ENCODE data around the gene RNASEL. TPM values are rescaled to one million over a fixed set of nuclear protein-coding genes. Genes with fewer than 3 reads are reported as not detected.
A peak's percentile ranks its signal among the peaks of the same experiment; 100 is the strongest.

Gene RNASEL
- total and polyA plus RNA-seq, 2 donors from 2014 or later, result 6.0 to 12.1 TPM

- no peaks in the 10 kb centered on the region for H3K36me3 ChIP-seq (ENCODE audit: control insufficient read depth in 2 of 3, insufficient read depth in 3 of 3, low read length in 3 of 3)
- H3K27ac ChIP-seq (ENCODE audit: low read depth in 2 of 2, low read length in 2 of 2), result no peak overlapping the region
- FAIRE-seq (no peak), DNase-seq (peak in 1 of 5 donors; percentile 32)
- no peak overlapping the region for H3K9ac ChIP-seq (ENCODE audit: low read length in 3 of 3)
- TF ChIP-seq CTCF (IDR thresholded peaks at IDR 0.05; ENCODE audit: borderline replicate concordance, extremely low read depth, insufficient read depth), result no peak
- intact Hi-C loops (cut with DNase I), result no loop called here
- peaks cover 0 to 7% (median 0%) of the 10 kb centered on the region in 3 donors for H3K4me1 ChIP-seq (ENCODE audit: control insufficient read depth in 2 of 3, insufficient read depth in 2 of 3, low read depth in 1 of 3, low read length in 3 of 3)
- no peak overlapping the region for H3K4me3 ChIP-seq (ENCODE audit: low read length in 3 of 3)
- H3K27me3 ChIP-seq (ENCODE audit: control insufficient read depth, insufficient read depth, low read length), result no peaks in the 10 kb centered on the region
- H3K9me3 ChIP-seq (ENCODE audit: control insufficient read depth in 2 of 3, insufficient read depth in 1 of 3, low read length in 3 of 3), result no peaks in the 10 kb centered on the region
Observed at GRCh38 chr1:182630586-182630985, 41.5 kb upstream of the RNASEL start.

GRCh38 chr1:182629499-182630096, 40.5 kb upstream of the RNASEL start:
- H3K9ac ChIP-seq (ENCODE audit: low read length in 3 of 3), result no peak overlapping the region
- no peak for TF ChIP-seq CTCF (IDR thresholded peaks at IDR 0.05; ENCODE audit: borderline replicate concordance, extremely low read depth, insufficient read depth)
- FAIRE-seq (no peak), DNase-seq (no peak)
- no peak overlapping the region for H3K4me3 ChIP-seq (ENCODE audit: low read length in 3 of 3)
- no peaks in the 10 kb centered on the region for H3K27me3 ChIP-seq (ENCODE audit: control insufficient read depth, insufficient read depth, low read length)
- H3K27ac ChIP-seq (ENCODE audit: low read depth in 2 of 2, low read length in 2 of 2), result no peak overlapping the region
- H3K36me3 ChIP-seq (ENCODE audit: control insufficient read depth in 2 of 3, insufficient read depth in 3 of 3, low read length in 3 of 3), result no peaks in the 10 kb centered on the region
- H3K9me3 ChIP-seq (ENCODE audit: control insufficient read depth in 2 of 3, insufficient read depth in 1 of 3, low read length in 3 of 3), result no peaks in the 10 kb centered on the region
- H3K4me1 ChIP-seq (ENCODE audit: control insufficient read depth in 2 of 3, insufficient read depth in 2 of 3, low read depth in 1 of 3, low read length in 3 of 3), result peaks cover 0 to 7% (median 0%) of the 10 kb centered on the region in 3 donors
- intact Hi-C loops (cut with DNase I), result no loop called here

- FAIRE-seq, result no peak
- H3K4me3 ChIP-seq (ENCODE audit: low read length in 3 of 3), result no peak overlapping the region
- H3K36me3 ChIP-seq (ENCODE audit: control insufficient read depth in 2 of 3, insufficient read depth in 3 of 3, low read length in 3 of 3), result no peaks in the 10 kb centered on the region
- no peak overlapping the region for H3K9ac ChIP-seq (ENCODE audit: low read length in 3 of 3)
- DNase-seq, result no peak
- H3K9me3 ChIP-seq (ENCODE audit: control insufficient read depth in 2 of 3, insufficient read depth in 1 of 3, low read length in 3 of 3), result no peaks in the 10 kb centered on the region
- TF ChIP-seq CTCF (IDR thresholded peaks at IDR 0.05; ENCODE audit: borderline replicate concordance, extremely low read depth, insufficient read depth), result no peak
- no peak overlapping the region for H3K27ac ChIP-seq (ENCODE audit: low read depth in 2 of 2, low read length in 2 of 2)
- no peaks in the 10 kb centered on the region for H3K27me3 ChIP-seq (ENCODE audit: control insufficient read depth, insufficient read depth, low read length)
- H3K4me1 ChIP-seq (ENCODE audit: control insufficient read depth in 2 of 3, insufficient read depth in 2 of 3, low read depth in 1 of 3, low read length in 3 of 3), result peaks cover 0 to 7% (median 0%) of the 10 kb centered on the region in 3 donors
- intact Hi-C loops (cut with DNase I), result no loop called here
Observed at GRCh38 chr1:182629080-182629479, 40.0 kb upstream of the RNASEL start.

- no peaks in the 10 kb centered on the region for H3K36me3 ChIP-seq (ENCODE audit: control insufficient read depth in 2 of 3, insufficient read depth in 3 of 3, low read length in 3 of 3)
- no peaks in the 10 kb centered on the region for H3K9me3 ChIP-seq (ENCODE audit: control insufficient read depth in 2 of 3, insufficient read depth in 1 of 3, low read length in 3 of 3)
- no peak overlapping the region for H3K27ac ChIP-seq (ENCODE audit: low read depth in 2 of 2, low read length in 2 of 2)
- no peak for DNase-seq
- H3K4me3 ChIP-seq (ENCODE audit: low read length in 3 of 3), result no peak overlapping the region
- no peak for TF ChIP-seq CTCF (IDR thresholded peaks at IDR 0.05; ENCODE audit: borderline replicate concordance, extremely low read depth, insufficient read depth)
- H3K9ac ChIP-seq (ENCODE audit: low read length in 3 of 3), result no peak overlapping the region
- H3K4me1 ChIP-seq (ENCODE audit: control insufficient read depth in 2 of 3, insufficient read depth in 2 of 3, low read depth in 1 of 3, low read length in 3 of 3), result peaks cover 0 to 7% (median 0%) of the 10 kb centered on the region in 3 donors
- H3K27me3 ChIP-seq (ENCODE audit: control insufficient read depth, insufficient read depth, low read length), result no peaks in the 10 kb centered on the region
- intact Hi-C loops (cut with DNase I), result no loop called here
- no peak for FAIRE-seq
Observed at GRCh38 chr1:182628657-182629056, 39.6 kb upstream of the RNASEL start.

Data from kidney (tissue), 14 donors.